CD4-positive, alpha-beta T cell (primary cell): ENCODE measurements around the gene TECPR2. TPM values are rescaled to one million over a fixed set of nuclear protein-coding genes. Genes with fewer than 3 reads are reported as not detected.
A peak's percentile ranks its signal among the peaks of the same experiment; 100 is the strongest.

Source experiments
- ATAC-seq: fragments of 200-7000 bp; cut with Tn5 transposase; one replicate; pipeline ENCODE4 v1.10.0; 2022; ENCODE audit warnings: mild to moderate bottlenecking; ENCODE audit not compliant: poor library complexity
- CTCF ChIA-PET: fragments of 350-600 bp; sonication (Branson Sonifier 250); formaldehyde crosslinking; loops from one replicate; lab custom pipeline; 2021; ENCODE audit warnings: antibody characterized with exemption, inconsistent platforms; lab: Charles Lee
- POLR2A ChIA-PET: fragments of 350-600 bp; sonication (Branson Sonifier 250); formaldehyde crosslinking; loops from one replicate; lab custom pipeline; 2021; ENCODE audit warnings: antibody characterized with exemption, inconsistent platforms; lab: Charles Lee
- DNase-seq, 14 experiments: peaks; one replicate each; pipeline ENCODE4 v3.0.0-alpha.2; 2013 to 2020; ENCODE audit warnings: mixed read lengths in 2 of 14
- H3K27ac ChIP-seq, 2 donors: one replicate each; pipeline versions ENCODE4 v1.5.1 to v1.7.0; 2013; ENCODE audit warnings: low read length in 2 of 2, low read depth in 1 of 2, mild to moderate bottlenecking in 1 of 2
- H3K27me3 ChIP-seq, 2 experiments: 1 replicate in 1 of 2; 2 replicates in 1 of 2; pipeline versions ENCODE4 v1.6.1 to v1.7.0; 2013; ENCODE audit warnings: low read length in 2 of 2, control low read depth in 1 of 2, mild to moderate bottlenecking in 1 of 2, moderate library complexity in 1 of 2; ENCODE audit not compliant: insufficient read depth in 2 of 2, control insufficient read depth in 1 of 2
- H3K36me3 ChIP-seq: one replicate; pipeline ENCODE4 v1.6.1; 2013; ENCODE audit warnings: low read length, control low read depth; ENCODE audit not compliant: insufficient read depth
- H3K4me1 ChIP-seq: one replicate; pipeline ENCODE4 v1.6.1; 2013; ENCODE audit warnings: low read length, control low read depth; ENCODE audit not compliant: insufficient read depth
- H3K4me3 ChIP-seq: one replicate; pipeline ENCODE4 v1.5.1; 2013; ENCODE audit warnings: mild to moderate bottlenecking, low read length, moderate library complexity
- H3K9me3 ChIP-seq, 2 experiments: 1 replicate in 1 of 2; 2 replicates in 1 of 2; pipeline versions ENCODE4 v1.6.1 to v1.7.0; 2013; ENCODE audit warnings: low read length in 2 of 2, mild to moderate bottlenecking in 2 of 2, control low read depth in 1 of 2, moderate library complexity in 1 of 2; ENCODE audit not compliant: control insufficient read depth in 1 of 2, insufficient read depth in 1 of 2
- H3K27ac Mint-ChIP-seq: one replicate; pipeline ENCODE4 v1.8.0; 2020; ENCODE audit warnings: mixed read lengths
- H3K27me3 Mint-ChIP-seq: one replicate; pipeline ENCODE4 v1.8.0; 2021; ENCODE audit warnings: mixed read lengths
- H3K36me3 Mint-ChIP-seq: one replicate; pipeline ENCODE4 v1.8.0; 2021; ENCODE audit warnings: low read depth, mixed read lengths
- H3K4me1 Mint-ChIP-seq: one replicate; pipeline ENCODE4 v1.8.0; 2021; ENCODE audit warnings: low read depth, mixed read lengths
- H3K4me3 Mint-ChIP-seq: one replicate; pipeline ENCODE4 v1.8.0; 2020; ENCODE audit warnings: mild to moderate bottlenecking, mixed read lengths
- H3K9me3 Mint-ChIP-seq: one replicate; pipeline ENCODE4 v1.8.0; 2020; ENCODE audit warnings: mixed read lengths
- intact Hi-C, 2 experiments: fragments of 100-400 bp; cut with DNase I in 1 of 2; cut with micrococcal nuclease in 1 of 2; formaldehyde crosslinking; loops; one replicate each; pipeline versions ENCODE4 v1.15.1 to v1.9.0; 2023 to 2025; cut with DNase I, micrococcal nuclease
- total RNA-seq, 174 experiments: library from RNA in 2 of 174; stranded (reverse) in 2 of 174; gene quantifications; one replicate each; pipeline ENCODE4 v1.2.3 and lab custom pipeline; 2021 to 2026
- TF ChIP-seq, protein P1 (sequence below): fragments of 200-600 bp; IDR thresholded peaks from one replicate; pipeline ENCODE4 v1.8.0; 2022; ENCODE audit warnings: antibody characterized with exemption, mild to moderate bottlenecking

TECPR2 gene
- total RNA-seq, 2 experiments from 2014 or later: 5.0 to 5.4 TPM

- Mint-ChIP-seq H3K27ac (peak overlapping the region; percentile 78), H3K4me3 (peak overlapping the region; percentile 83), H3K36me3 (no peaks in the 10 kb centered on the region), H3K9me3 (no peaks in the 10 kb centered on the region), H3K4me1 (peaks cover 32% of the 10 kb centered on the region), H3K27me3 (no peaks in the 10 kb centered on the region)
- ATAC-seq: peak; percentile 67
- Histone ChIP-seq H3K27ac (peak overlapping the region; percentile 54 to 56), H3K9me3 (no peaks in the 10 kb centered on the region), H3K4me3 (peak overlapping the region; percentile 70), H3K36me3 (no peaks in the 10 kb centered on the region), H3K4me1 (peaks cover 28% of the 10 kb centered on the region), H3K27me3 (no peaks in the 10 kb centered on the region)
- ChIA-PET POLR2A (interaction anchor here (0.9 to 1.7 kb wide), 5 partner anchors 16 to 163 kb away, joined by 3 to 9 read pairs (median 3); partner anchors contain the start of genes ANKRD9, CINP and TECPR2), CTCF (interaction anchor here (1.2 to 2.7 kb wide), 4 partner anchors 65 to 87 kb away, joined by 3 to 14 read pairs (median 6); no protein-coding TSS in a partner anchor)
- TF ChIP-seq, protein P1, sequence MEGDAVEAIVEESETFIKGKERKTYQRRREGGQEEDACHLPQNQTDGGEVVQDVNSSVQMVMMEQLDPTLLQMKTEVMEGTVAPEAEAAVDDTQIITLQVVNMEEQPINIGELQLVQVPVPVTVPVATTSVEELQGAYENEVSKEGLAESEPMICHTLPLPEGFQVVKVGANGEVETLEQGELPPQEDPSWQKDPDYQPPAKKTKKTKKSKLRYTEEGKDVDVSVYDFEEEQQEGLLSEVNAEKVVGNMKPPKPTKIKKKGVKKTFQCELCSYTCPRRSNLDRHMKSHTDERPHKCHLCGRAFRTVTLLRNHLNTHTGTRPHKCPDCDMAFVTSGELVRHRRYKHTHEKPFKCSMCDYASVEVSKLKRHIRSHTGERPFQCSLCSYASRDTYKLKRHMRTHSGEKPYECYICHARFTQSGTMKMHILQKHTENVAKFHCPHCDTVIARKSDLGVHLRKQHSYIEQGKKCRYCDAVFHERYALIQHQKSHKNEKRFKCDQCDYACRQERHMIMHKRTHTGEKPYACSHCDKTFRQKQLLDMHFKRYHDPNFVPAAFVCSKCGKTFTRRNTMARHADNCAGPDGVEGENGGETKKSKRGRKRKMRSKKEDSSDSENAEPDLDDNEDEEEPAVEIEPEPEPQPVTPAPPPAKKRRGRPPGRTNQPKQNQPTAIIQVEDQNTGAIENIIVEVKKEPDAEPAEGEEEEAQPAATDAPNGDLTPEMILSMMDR: no peak
- intact Hi-C loops: loop anchor here (1.0 to 10.0 kb wide), 3 partner anchors 67 to 769 kb away; partner anchors contain the start of gene RCOR1 (in 2 of the 2)
- peak in 7 of 14 experiments; percentile 20 to 78 (median 47) for DNase-seq
These were observed 162.6 kb downstream of the TECPR2 start for GRCh38 chr14:102525219-102525928.

DNA sequence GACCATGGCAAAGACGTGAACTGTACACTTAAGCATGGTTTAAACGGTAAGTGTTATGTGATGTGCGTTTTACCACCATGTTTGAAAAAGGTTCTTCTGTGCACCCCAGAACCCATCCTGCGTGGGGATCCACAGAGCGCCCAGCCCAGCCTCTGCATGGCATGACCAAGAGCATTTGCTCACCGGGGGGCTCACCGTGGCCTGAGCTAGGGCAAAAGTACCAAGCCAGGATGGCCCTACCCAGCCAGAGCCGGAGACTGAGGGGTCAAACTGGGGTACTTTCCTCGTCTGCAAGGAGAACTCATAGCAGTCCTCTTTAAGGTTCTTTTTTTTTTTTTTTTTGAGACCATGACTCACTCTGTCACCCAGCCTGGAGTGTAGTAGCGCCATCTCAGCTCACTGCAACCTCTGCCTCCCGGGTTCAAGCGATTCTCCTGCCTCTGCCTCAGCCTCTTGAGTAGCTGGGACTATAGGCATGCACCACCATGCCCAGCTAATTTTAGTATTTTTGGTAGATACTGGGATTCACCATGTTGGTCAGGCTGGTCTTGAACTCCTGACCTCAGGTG is 163.3 kb downstream of the TECPR2 start:
- H3K4me3 ChIP-seq: no peak overlapping the region
- no peak for DNase-seq
- Mint-ChIP-seq H3K36me3 (no peaks in the 10 kb centered on the region), H3K27ac (peak overlapping the region; percentile 78), H3K4me1 (peaks cover 32% of the 10 kb centered on the region), H3K9me3 (no peaks in the 10 kb centered on the region), H3K27me3 (no peaks in the 10 kb centered on the region), H3K4me3 (peak overlapping the region; percentile 30)
- intact Hi-C loops: loop anchor here (1.0 to 10.0 kb wide), 3 partner anchors 66 to 769 kb away; partner anchors contain the start of gene RCOR1 (in 2 of the 2)
- no peaks in the 10 kb centered on the region for H3K9me3 ChIP-seq
- ATAC-seq: no peak
- H3K4me1 ChIP-seq: peaks cover 32% of the 10 kb centered on the region
- no peaks in the 10 kb centered on the region for H3K36me3 ChIP-seq
- TF ChIP-seq, protein P1: no peak
- ChIA-PET POLR2A (interaction anchor here (1.3 to 1.7 kb wide), 2 partner anchors 16 to 65 kb away, joined by 6 to 9 read pairs; partner anchors contain the start of gene ANKRD9), CTCF (interaction anchor here (2.7 kb wide), 1 partner anchor 65 kb away, joined by 14 read pairs; no protein-coding TSS in a partner anchor)
- H3K27me3 ChIP-seq: no peaks in the 10 kb centered on the region
- H3K27ac ChIP-seq: peak overlapping the region in 1 of 2 donors; percentile 28

DNA sequence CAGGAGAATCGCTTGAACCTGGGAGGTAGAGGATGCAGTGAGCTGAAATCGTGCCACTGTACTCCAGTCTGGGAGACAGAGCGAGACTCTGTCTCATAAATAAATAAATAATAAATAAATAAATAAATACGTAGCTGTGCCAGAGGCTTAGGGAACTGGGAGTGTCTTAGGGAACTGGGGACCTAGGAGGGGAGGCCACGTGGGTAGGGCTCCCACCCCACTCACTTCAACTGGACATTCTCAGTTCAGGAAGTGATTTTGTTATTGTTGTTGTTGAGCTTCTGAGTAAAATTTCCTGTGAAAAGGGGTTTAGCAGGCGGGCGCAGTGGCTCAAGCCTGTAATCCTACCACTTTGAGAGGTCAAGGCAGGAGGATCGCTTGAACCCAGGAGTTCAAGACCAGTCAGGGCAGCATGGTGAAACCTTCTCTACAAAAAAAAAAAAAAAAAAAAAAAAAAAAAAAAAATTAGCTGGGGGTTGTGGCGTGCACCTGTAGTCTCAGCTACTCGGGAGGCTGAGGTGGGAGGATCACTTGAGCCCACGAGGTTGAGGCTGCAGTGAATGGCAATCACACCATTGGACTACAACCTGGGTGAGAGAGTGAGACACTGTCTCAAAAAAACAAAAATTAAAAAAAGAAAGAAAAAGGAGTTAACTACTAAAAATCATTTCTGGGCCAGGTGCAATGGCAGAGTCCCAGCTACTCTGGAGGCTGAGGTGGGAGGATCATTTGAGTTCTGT is 165.9 kb downstream of the TECPR2 start:
- H3K27me3 ChIP-seq: no peaks in the 10 kb centered on the region
- POLR2A ChIA-PET: no interaction called here
- no peak overlapping the region for H3K4me3 Mint-ChIP-seq
- intact Hi-C loops: loop anchor here in 1 of 2 experiments (10.0 kb wide), 1 partner anchor 766 kb away; no protein-coding TSS in a partner anchor
- peaks cover 27% of the 10 kb centered on the region for H3K4me1 ChIP-seq
- TF ChIP-seq, protein P1: no peak
- H3K9me3 Mint-ChIP-seq: no peaks in the 10 kb centered on the region
- ATAC-seq (no peak), DNase-seq (no peak)
- no peaks in the 10 kb centered on the region for H3K9me3 ChIP-seq
- no peaks in the 10 kb centered on the region for H3K36me3 ChIP-seq
- CTCF ChIA-PET: interaction anchor here (1.1 kb wide), 1 partner anchor 11 kb away, joined by 5 read pairs; no protein-coding TSS in a partner anchor
- no peaks in the 10 kb centered on the region for H3K36me3 Mint-ChIP-seq
- no peak overlapping the region for H3K27ac Mint-ChIP-seq
- H3K4me3 ChIP-seq: no peak overlapping the region
- H3K27ac ChIP-seq: no peak overlapping the region
- no peaks in the 10 kb centered on the region for H3K27me3 Mint-ChIP-seq
- peaks cover 22% of the 10 kb centered on the region for H3K4me1 Mint-ChIP-seq
